Small intestine (tissue), 16 donors: ENCODE measurements around the gene CACNG3. TPM values are rescaled to one million over a fixed set of nuclear protein-coding genes. Genes with fewer than 3 reads are reported as not detected.

ENCODE experiments used
- DNase-seq, 2 donors: peaks; one replicate each; pipeline versions ENCODE4 v3.0.0 to v3.0.0-alpha.2; 2013
- FAIRE-seq: peaks from 2 replicates; lab custom pipeline; 2012; peaks lifted over from hg19 to GRCh38; lab: Jason Lieb, UNC
- H3K27ac ChIP-seq, 3 donors: one replicate each; pipeline ENCODE4 v1.5.1; 2013; ENCODE audit warnings: low read length in 2 of 3, mild to moderate bottlenecking in 2 of 3, control low read depth in 1 of 3, inconsistent platforms in 1 of 3, low read depth in 1 of 3, moderate library complexity in 1 of 3
- H3K27me3 ChIP-seq, 3 donors: one replicate each; pipeline ENCODE4 v1.6.1; 2013; ENCODE audit warnings: low read length in 3 of 3, inconsistent platforms in 1 of 3; ENCODE audit not compliant: control insufficient read depth in 3 of 3, insufficient read depth in 3 of 3
- H3K36me3 ChIP-seq, 3 donors: one replicate each; pipeline ENCODE4 v1.6.1; 2013; ENCODE audit warnings: low read length in 3 of 3, inconsistent platforms in 1 of 3, low read depth in 1 of 3, mild to moderate bottlenecking in 1 of 3, moderate library complexity in 1 of 3; ENCODE audit not compliant: control insufficient read depth in 3 of 3, insufficient read depth in 2 of 3
- H3K4me1 ChIP-seq, 3 donors: one replicate each; pipeline ENCODE4 v1.6.1; 2013; ENCODE audit warnings: low read length in 2 of 3, inconsistent platforms in 1 of 3, low read depth in 1 of 3, mild to moderate bottlenecking in 1 of 3, moderate library complexity in 1 of 3; ENCODE audit not compliant: control insufficient read depth in 3 of 3, insufficient read depth in 2 of 3
- H3K4me3 ChIP-seq, 3 donors: one replicate each; pipeline ENCODE4 v1.5.1; 2013; ENCODE audit warnings: low read length in 3 of 3, control low read depth in 1 of 3, inconsistent platforms in 1 of 3, low read depth in 1 of 3, mild to moderate bottlenecking in 1 of 3, moderate library complexity in 1 of 3
- H3K9me3 ChIP-seq, 2 donors: one replicate each; pipeline ENCODE4 v1.6.1; 2013; ENCODE audit warnings: low read depth in 1 of 2, low read length in 1 of 2; ENCODE audit not compliant: control insufficient read depth in 2 of 2, insufficient read depth in 1 of 2
- WGBS, 3 donors: extraction: QIAGEN DNeasy Blood & Tissue Kit; methylation state at CpG; one replicate each; pipeline ENCODE4 v1.1.7; 2013; 5-methylcytosine and 5-hydroxymethylcytosine counted together
- long read RNA-seq, 10 donors: transcript quantifications; one replicate each; lab custom pipeline, GENCODE V29; 2026
- polyA plus RNA-seq, 4 donors: library from polyadenylated mRNA; stranded (reverse) in 3 of 4; unstranded in 1 of 4; fragments of 200-250 nt in 3 of 4; fragments of 120-200 nt in 1 of 4; gene quantifications; one replicate each; pipeline versions ENCODE4 v1.2.1 to v1.2.3, GENCODE V29; 2013
- donor health status: healthy with polysubstance abuse.
- donor health status: control.
- donor health status: control.
- donor health status: Bipolar disorder and iron deficiency.
- donor health status: healthy.

Gene CACNG3
- under 1 TPM in 1 of 4 donors, not detected in 3; 0.01 TPM for polyA plus RNA-seq
- long read RNA-seq, donor 1 = 0 reads
- long read RNA-seq, donor 2 = 0 reads
- long read RNA-seq, donor 3 = 0 reads
- long read RNA-seq, donor 4 = 0 reads
- long read RNA-seq, donor 5 = 0 reads
- long read RNA-seq, donor 6 = 0 reads
- long read RNA-seq, donor 7 = 0 reads
- long read RNA-seq, donor 8 = 0 reads
- long read RNA-seq, donor 9 = 0 reads
- long read RNA-seq, donor 10 = 0 reads

- Histone ChIP-seq H3K9me3 (no peaks in the 10 kb centered on the region), H3K4me1 (no peaks in the 10 kb centered on the region), H3K36me3 (no peaks in the 10 kb centered on the region), H3K27me3 (peaks cover 0 to 9% (median 4%) of the 10 kb centered on the region in 3 donors), H3K27ac (no peak within 1 kb of the TSS), H3K4me3 (no peak within 1 kb of the TSS)
- FAIRE-seq (no peak), DNase-seq (peak; percentile 30 to 73)
- 5 to 14% (median 12%) methylated on average over 46 to 54 of the region's 54 CpGs for WGBS, 3 donors
These were observed at the start of gene CACNG3 for GRCh38 chr16:24255456-24256371. Gene CACNG3 (plus strand): TSS chr16:24256335. CDS start chr16:24256755, 420 bp downstream.

GRCh38 chr16:24206926-24207325 is 49.2 kb upstream of the CACNG3 start:
- no peak for DNase-seq
- H3K27me3 ChIP-seq = no peaks in the 10 kb centered on the region
- no peak overlapping the region for H3K27ac ChIP-seq
- 88 to 95% (median 91%) methylated on average over 3 of the region's 3 CpGs for WGBS, 3 donors
- no peaks in the 10 kb centered on the region for H3K36me3 ChIP-seq
- no peaks in the 10 kb centered on the region for H3K4me1 ChIP-seq
- no peaks in the 10 kb centered on the region for H3K9me3 ChIP-seq
- no peak for FAIRE-seq
- no peak overlapping the region for H3K4me3 ChIP-seq

- no peaks in the 10 kb centered on the region for H3K4me1 ChIP-seq
- DNase-seq (no peak), FAIRE-seq (no peak)
- no peaks in the 10 kb centered on the region for H3K36me3 ChIP-seq
- no peaks in the 10 kb centered on the region for H3K9me3 ChIP-seq
- WGBS, 3 donors = 46 to 86% (median 73%) methylated on average over 5 of the region's 5 CpGs
- H3K4me3 ChIP-seq = no peak overlapping the region
- H3K27me3 ChIP-seq = no peaks in the 10 kb centered on the region
- H3K27ac ChIP-seq = no peak overlapping the region
These were observed 47.4 kb upstream of the CACNG3 start for GRCh38 chr16:24208710-24209109.

- Histone ChIP-seq H3K36me3 (no peaks in the 10 kb centered on the region), H3K27ac (no peak overlapping the region), H3K4me3 (no peak overlapping the region), H3K9me3 (no peaks in the 10 kb centered on the region), H3K27me3 (no peaks in the 10 kb centered on the region), H3K4me1 (no peaks in the 10 kb centered on the region)
- FAIRE-seq (no peak), DNase-seq (no peak)
- WGBS, 3 donors = 88 to 90% (median 88%) methylated on average over 3 of the region's 3 CpGs
These were observed 41.1 kb upstream of the CACNG3 start for GRCh38 chr16:24214992-24215391.

GRCh38 chr16:24216961-24217360 is 39.2 kb upstream of the CACNG3 start:
- no peaks in the 10 kb centered on the region for H3K4me1 ChIP-seq
- H3K36me3 ChIP-seq = no peaks in the 10 kb centered on the region
- H3K4me3 ChIP-seq = no peak overlapping the region
- H3K27ac ChIP-seq = no peak overlapping the region
- DNase-seq (no peak), FAIRE-seq (no peak)
- no peaks in the 10 kb centered on the region for H3K9me3 ChIP-seq
- H3K27me3 ChIP-seq = no peaks in the 10 kb centered on the region

- H3K27me3 ChIP-seq = no peaks in the 10 kb centered on the region
- H3K9me3 ChIP-seq = no peaks in the 10 kb centered on the region
- WGBS, 3 donors = 21 to 61% (median 35%) methylated on average over 3 of the region's 3 CpGs
- DNase-seq = peak in 1 of 2 donors; percentile 66
- H3K4me3 ChIP-seq = no peak overlapping the region
- no peaks in the 10 kb centered on the region for H3K4me1 ChIP-seq
- no peak overlapping the region for H3K27ac ChIP-seq
- no peaks in the 10 kb centered on the region for H3K36me3 ChIP-seq
- FAIRE-seq = no peak
These were observed 38.7 kb upstream of the CACNG3 start for GRCh38 chr16:24217461-24217860.

- no peaks in the 10 kb centered on the region for H3K27me3 ChIP-seq
- 86 to 92% (median 91%) methylated on average over 4 of the region's 4 CpGs for WGBS, 3 donors
- no peak for FAIRE-seq
These were observed 37.8 kb upstream of the CACNG3 start for GRCh38 chr16:24218299-24218698.

GRCh38 chr16:24221219-24221618 is 34.9 kb upstream of the CACNG3 start:
- DNase-seq (no peak), FAIRE-seq (no peak)
- no peaks in the 10 kb centered on the region for H3K9me3 ChIP-seq
- no peaks in the 10 kb centered on the region for H3K4me1 ChIP-seq
- 94 to 97% (median 96%) methylated on average over 2 of the region's 2 CpGs for WGBS, 3 donors
- no peak overlapping the region for H3K4me3 ChIP-seq
- H3K27me3 ChIP-seq = no peaks in the 10 kb centered on the region
- no peaks in the 10 kb centered on the region for H3K36me3 ChIP-seq
- no peak overlapping the region for H3K27ac ChIP-seq

More at GRCh38 chr16:24218299-24218698, 37.8 kb upstream of the CACNG3 start:
- no peak for DNase-seq
- H3K9me3 ChIP-seq = no peaks in the 10 kb centered on the region
- no peak overlapping the region for H3K4me3 ChIP-seq
- no peaks in the 10 kb centered on the region for H3K4me1 ChIP-seq
- no peaks in the 10 kb centered on the region for H3K36me3 ChIP-seq
- no peak overlapping the region for H3K27ac ChIP-seq
